Measurements from ENCODE around the gene ATXN1. TPM values are rescaled to one million over a fixed set of nuclear protein-coding genes. Genes with fewer than 3 reads are reported as not detected.
A peak's percentile ranks its signal among the peaks of the same experiment; 100 is the strongest.

Gene ATXN1
- total RNA-seq, 5 donors from 2014 or later (not counting 1 experiment from before 2014, with no cell fraction given) = 65.1 to 101 (median 77.5) TPM

DNA sequence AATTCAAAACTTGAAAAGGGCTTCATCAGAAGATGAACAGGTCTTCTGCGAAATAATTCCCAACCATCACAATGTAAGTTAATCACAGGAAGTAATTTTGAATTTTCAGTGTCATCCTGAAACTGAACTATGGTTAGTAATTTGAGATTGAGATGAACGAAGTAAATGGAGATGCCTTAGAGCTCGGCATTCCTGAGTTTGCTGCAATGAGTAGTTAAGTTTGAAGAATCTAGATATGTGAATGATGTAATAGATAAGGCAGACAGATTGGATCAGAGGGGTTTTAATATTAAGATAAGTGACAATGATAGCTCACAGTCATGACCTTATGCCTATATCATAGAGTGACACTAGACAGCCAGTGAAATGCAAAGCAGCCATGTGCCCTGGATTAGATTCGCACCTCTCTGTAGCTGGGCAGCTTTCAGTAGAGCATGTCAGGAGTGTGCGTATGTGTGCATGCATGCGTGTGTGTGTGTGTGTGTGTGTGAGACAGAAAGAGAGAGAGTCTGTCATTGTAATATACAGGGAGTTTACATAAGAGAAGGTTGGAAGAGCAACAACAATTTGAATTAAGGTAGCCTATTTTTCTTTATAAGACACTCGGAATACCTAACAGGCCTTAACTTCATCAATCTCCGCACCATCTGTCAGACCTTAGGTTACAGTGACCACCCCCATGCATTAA, 289.9 kb downstream of the ATXN1 start:
- ChIA-PET CTCF (interaction anchor here (0.6 to 1.6 kb wide), 5 partner anchors 9 to 62 kb away, joined by 3 to 7 read pairs (median 4); no protein-coding TSS in a partner anchor), POLR2A (interaction anchor here (0.5 to 1.1 kb wide), 3 partner anchors 10 to 56 kb away, joined by 4 to 6 read pairs (median 4); no protein-coding TSS in a partner anchor)
- no peak for ATAC-seq (replicated peaks in 1 of 4)
- H3K27ac ChIP-seq (ENCODE audit: low read length) = no peak overlapping the region
- Mint-ChIP-seq H3K27me3 (no peaks in the 10 kb centered on the region), H3K4me1 (peaks cover 46 to 79% (median 64%) of the 10 kb centered on the region in 3 donors), H3K27ac (peak overlapping the region in 1 of 2 donors; percentile 10), H3K36me3 (peaks cover 11% of the 10 kb centered on the region), H3K4me3 (no peak overlapping the region), H3K9me3 (peaks cover 0 to 4% (median 0%) of the 10 kb centered on the region in 3 donors)
- no peaks in the 10 kb centered on the region for H3K36me3 ChIP-seq (ENCODE audit: control insufficient read depth in 2 of 2, extremely low read depth in 1 of 2, insufficient read depth in 1 of 2, low read length in 1 of 2)
- peaks cover 24 to 26% of the 10 kb centered on the region in 2 experiments for H3K4me1 ChIP-seq (ENCODE audit: control insufficient read depth in 1 of 2, extremely low read depth in 1 of 2, insufficient read depth in 2 of 2, low read length in 2 of 2)
- H3K9me3 ChIP-seq = no peaks in the 10 kb centered on the region
- H3K4me3 ChIP-seq (ENCODE audit: control insufficient read depth in 1 of 2, extremely low read depth in 1 of 2, low read length in 1 of 2) = no peak overlapping the region
- peak in 1 of 35 experiments; percentile 42 for DNase-seq
- WGBS (ENCODE audit: insufficient coverage) = 43% methylated on average over 3 of the region's 8 CpGs
- no peaks in the 10 kb centered on the region for H3K27me3 ChIP-seq (replicated peaks in 1 of 2; ENCODE audit: control insufficient read depth in 2 of 2, extremely low read depth in 1 of 2, insufficient read depth in 2 of 2, low read length in 1 of 2)

- Mint-ChIP-seq H3K36me3 (peaks cover 13% of the 10 kb centered on the region), H3K4me1 (peaks cover 46 to 78% (median 60%) of the 10 kb centered on the region in 3 donors), H3K27me3 (no peaks in the 10 kb centered on the region), H3K9me3 (peaks cover 0 to 4% (median 0%) of the 10 kb centered on the region in 3 donors), H3K27ac (peak overlapping the region in 1 of 2 donors; percentile 10), H3K4me3 (no peak overlapping the region)
- H3K27me3 ChIP-seq (replicated peaks in 1 of 2; ENCODE audit: control insufficient read depth in 2 of 2, extremely low read depth in 1 of 2, insufficient read depth in 2 of 2, low read length in 1 of 2) = no peaks in the 10 kb centered on the region
- peaks cover 22 to 26% of the 10 kb centered on the region in 2 experiments for H3K4me1 ChIP-seq (ENCODE audit: control insufficient read depth in 1 of 2, extremely low read depth in 1 of 2, insufficient read depth in 2 of 2, low read length in 2 of 2)
- ChIA-PET POLR2A (interaction anchor here in 1 of 2 donors (0.5 to 1.1 kb wide), 2 partner anchors 10 to 55 kb away, joined by 4 to 6 read pairs; no protein-coding TSS in a partner anchor), CTCF (interaction anchor here (0.6 to 1.6 kb wide), 7 partner anchors 10 to 255 kb away, joined by 3 to 7 read pairs (median 4); no protein-coding TSS in a partner anchor)
- H3K36me3 ChIP-seq (ENCODE audit: control insufficient read depth in 2 of 2, extremely low read depth in 1 of 2, insufficient read depth in 1 of 2, low read length in 1 of 2) = no peaks in the 10 kb centered on the region
- H3K27ac ChIP-seq (ENCODE audit: low read length) = no peak overlapping the region
- no peak overlapping the region for H3K4me3 ChIP-seq (ENCODE audit: control insufficient read depth in 1 of 2, extremely low read depth in 1 of 2, low read length in 1 of 2)
- ATAC-seq (replicated peaks in 1 of 4) (no peak), DNase-seq (no peak)
- H3K9me3 ChIP-seq = no peaks in the 10 kb centered on the region
- WGBS (ENCODE audit: insufficient coverage) = 78% methylated on average over 1 of the region's 2 CpGs
These were observed 290.6 kb downstream of the ATXN1 start for GRCh38 chr6:16470502-16471221.

- Histone ChIP-seq H3K9me3 (no peaks in the 10 kb centered on the region), H3K4me1 (ENCODE audit: control insufficient read depth in 1 of 2, extremely low read depth in 1 of 2, insufficient read depth in 2 of 2, low read length in 2 of 2) (peaks cover 11 to 14% of the 10 kb centered on the region in 2 experiments), H3K27ac (ENCODE audit: low read length) (no peak overlapping the region), H3K4me3 (ENCODE audit: control insufficient read depth in 1 of 2, extremely low read depth in 1 of 2, low read length in 1 of 2) (no peak overlapping the region), H3K36me3 (ENCODE audit: control insufficient read depth in 2 of 2, extremely low read depth in 1 of 2, insufficient read depth in 1 of 2, low read length in 1 of 2) (no peaks in the 10 kb centered on the region), H3K27me3 (replicated peaks in 1 of 2; ENCODE audit: control insufficient read depth in 2 of 2, extremely low read depth in 1 of 2, insufficient read depth in 2 of 2, low read length in 1 of 2) (no peaks in the 10 kb centered on the region)
- H3K4me3 Mint-ChIP-seq = no peak overlapping the region
- no peak overlapping the region for H3K27ac Mint-ChIP-seq
- peaks cover 20% of the 10 kb centered on the region for H3K36me3 Mint-ChIP-seq
- WGBS (ENCODE audit: insufficient coverage) = no CpG with 5 or more reads among the region's 1 CpG
- no peak for DNase-seq
- no peak for ATAC-seq (replicated peaks in 1 of 4)
- H3K27me3 Mint-ChIP-seq = no peaks in the 10 kb centered on the region
- peaks cover 0 to 4% (median 0%) of the 10 kb centered on the region in 3 donors for H3K9me3 Mint-ChIP-seq
- H3K4me1 Mint-ChIP-seq = peaks cover 32 to 66% (median 48%) of the 10 kb centered on the region in 3 donors
- CTCF ChIA-PET = interaction anchor here (0.6 to 0.7 kb wide), 2 partner anchors 139 to 205 kb away, joined by 3 to 9 read pairs; no protein-coding TSS in a partner anchor
- POLR2A ChIA-PET = no interaction called here
These were observed 292.2 kb downstream of the ATXN1 start for GRCh38 chr6:16468991-16469615.

GRCh38 chr6:16466800-16467553, 294.3 kb downstream of the ATXN1 start:
- Mint-ChIP-seq H3K4me1 (peaks cover 12 to 58% (median 26%) of the 10 kb centered on the region in 3 donors), H3K36me3 (peaks cover 30% of the 10 kb centered on the region), H3K27ac (no peak overlapping the region), H3K4me3 (no peak overlapping the region), H3K9me3 (no peaks in the 10 kb centered on the region), H3K27me3 (no peaks in the 10 kb centered on the region)
- H3K36me3 ChIP-seq (ENCODE audit: control insufficient read depth in 2 of 2, extremely low read depth in 1 of 2, insufficient read depth in 1 of 2, low read length in 1 of 2) = no peaks in the 10 kb centered on the region
- ATAC-seq (replicated peaks in 1 of 4) (no peak), DNase-seq (no peak)
- H3K4me1 ChIP-seq (ENCODE audit: control insufficient read depth in 1 of 2, extremely low read depth in 1 of 2, insufficient read depth in 2 of 2, low read length in 2 of 2) = peaks cover 2 to 7% of the 10 kb centered on the region in 2 experiments
- H3K9me3 ChIP-seq = no peaks in the 10 kb centered on the region
- POLR2A ChIA-PET = no interaction called here
- WGBS (ENCODE audit: insufficient coverage) = no CpG with 5 or more reads among the region's 13 CpGs
- CTCF ChIA-PET = no interaction called here
- H3K27me3 ChIP-seq (replicated peaks in 1 of 2; ENCODE audit: control insufficient read depth in 2 of 2, extremely low read depth in 1 of 2, insufficient read depth in 2 of 2, low read length in 1 of 2) = no peaks in the 10 kb centered on the region
- no peak overlapping the region for H3K4me3 ChIP-seq (ENCODE audit: control insufficient read depth in 1 of 2, extremely low read depth in 1 of 2, low read length in 1 of 2)
- no peak overlapping the region for H3K27ac ChIP-seq (ENCODE audit: low read length)

- peaks cover 0 to 7% of the 10 kb centered on the region in 2 experiments for H3K4me1 ChIP-seq (ENCODE audit: control insufficient read depth in 1 of 2, extremely low read depth in 1 of 2, insufficient read depth in 2 of 2, low read length in 2 of 2)
- no peak overlapping the region for H3K4me3 ChIP-seq (ENCODE audit: control insufficient read depth in 1 of 2, extremely low read depth in 1 of 2, low read length in 1 of 2)
- ChIA-PET CTCF (interaction anchor here in 1 of 2 donors (0.6 kb wide), 2 partner anchors 35 to 47 kb away, joined by 5 to 13 read pairs; no protein-coding TSS in a partner anchor), POLR2A (interaction anchor here (0.6 to 0.7 kb wide), 3 partner anchors 11 to 291 kb away, joined by 3 to 4 read pairs (median 3); no protein-coding TSS in a partner anchor)
- DNase-seq (no peak), ATAC-seq (replicated peaks in 1 of 4) (no peak)
- no peaks in the 10 kb centered on the region for H3K36me3 ChIP-seq (ENCODE audit: control insufficient read depth in 2 of 2, extremely low read depth in 1 of 2, insufficient read depth in 1 of 2, low read length in 1 of 2)
- H3K27me3 ChIP-seq (replicated peaks in 1 of 2; ENCODE audit: control insufficient read depth in 2 of 2, extremely low read depth in 1 of 2, insufficient read depth in 2 of 2, low read length in 1 of 2) = no peaks in the 10 kb centered on the region
- Mint-ChIP-seq H3K9me3 (no peaks in the 10 kb centered on the region), H3K4me1 (peaks cover 0 to 41% (median 14%) of the 10 kb centered on the region in 3 donors), H3K27ac (no peak overlapping the region), H3K27me3 (no peaks in the 10 kb centered on the region), H3K4me3 (no peak overlapping the region), H3K36me3 (peaks cover 37% of the 10 kb centered on the region)
- no peaks in the 10 kb centered on the region for H3K9me3 ChIP-seq
- H3K27ac ChIP-seq (ENCODE audit: low read length) = no peak overlapping the region
- 97% methylated on average over 3 of the region's 3 CpGs for WGBS (ENCODE audit: insufficient coverage)
These were observed 297.2 kb downstream of the ATXN1 start for GRCh38 chr6:16464045-16464444.
